ENCODE data around the gene FBXL20.

DNA sequence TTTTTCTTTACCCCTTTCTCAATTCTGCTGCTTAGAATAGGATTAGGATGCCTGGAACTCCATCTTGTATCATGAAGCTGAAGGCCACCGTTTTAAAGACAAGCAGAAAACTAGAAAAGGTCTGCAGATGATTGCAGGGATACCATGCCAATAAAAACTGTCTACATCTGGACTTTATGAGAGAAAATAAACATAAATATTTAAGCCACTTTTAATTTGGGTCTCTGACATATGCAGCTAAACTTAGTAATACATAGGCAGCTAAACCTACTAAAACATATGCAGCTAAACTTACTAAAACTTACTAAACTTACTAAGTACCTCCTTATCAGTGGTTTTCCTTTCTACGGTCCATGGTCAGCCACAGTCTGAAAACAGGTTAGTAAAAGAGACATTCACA lies 48.4 kb downstream of the FBXL20 start:
- TF ChIP-seq, protein P1, sequence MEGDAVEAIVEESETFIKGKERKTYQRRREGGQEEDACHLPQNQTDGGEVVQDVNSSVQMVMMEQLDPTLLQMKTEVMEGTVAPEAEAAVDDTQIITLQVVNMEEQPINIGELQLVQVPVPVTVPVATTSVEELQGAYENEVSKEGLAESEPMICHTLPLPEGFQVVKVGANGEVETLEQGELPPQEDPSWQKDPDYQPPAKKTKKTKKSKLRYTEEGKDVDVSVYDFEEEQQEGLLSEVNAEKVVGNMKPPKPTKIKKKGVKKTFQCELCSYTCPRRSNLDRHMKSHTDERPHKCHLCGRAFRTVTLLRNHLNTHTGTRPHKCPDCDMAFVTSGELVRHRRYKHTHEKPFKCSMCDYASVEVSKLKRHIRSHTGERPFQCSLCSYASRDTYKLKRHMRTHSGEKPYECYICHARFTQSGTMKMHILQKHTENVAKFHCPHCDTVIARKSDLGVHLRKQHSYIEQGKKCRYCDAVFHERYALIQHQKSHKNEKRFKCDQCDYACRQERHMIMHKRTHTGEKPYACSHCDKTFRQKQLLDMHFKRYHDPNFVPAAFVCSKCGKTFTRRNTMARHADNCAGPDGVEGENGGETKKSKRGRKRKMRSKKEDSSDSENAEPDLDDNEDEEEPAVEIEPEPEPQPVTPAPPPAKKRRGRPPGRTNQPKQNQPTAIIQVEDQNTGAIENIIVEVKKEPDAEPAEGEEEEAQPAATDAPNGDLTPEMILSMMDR (tag by site-specific recombination; IDR thresholded peaks at IDR 0.05) = no peak
- TF ChIP-seq MZF1 (tag by site-specific recombination; IDR thresholded peaks at IDR 0.05; ENCODE audit: borderline replicate concordance) (no peak), PRDM4 (tag by site-specific recombination; IDR thresholded peaks at IDR 0.05) (no peak), ZNF398 (tag by site-specific recombination; IDR thresholded peaks at IDR 0.05) (no peak), ZNF114 (tag by site-specific recombination; IDR thresholded peaks at IDR 0.05) (no peak), TRIM28 (IDR thresholded peaks at IDR 0.05; ENCODE audit: borderline replicate concordance, low read length) (no peak), IKZF3 (tag by site-specific recombination; IDR thresholded peaks at IDR 0.05) (no peak), ZNF416 (tag by site-specific recombination; IDR thresholded peaks at IDR 0.05) (no peak), ZNF600 (tag by site-specific recombination; IDR thresholded peaks at IDR 0.05) (no peak), ZBTB6 (tag by site-specific recombination; IDR thresholded peaks at IDR 0.05) (no peak), ZNF175 (tag by site-specific recombination; IDR thresholded peaks at IDR 0.05) (no peak)
- TF ChIP-seq, protein P2, sequence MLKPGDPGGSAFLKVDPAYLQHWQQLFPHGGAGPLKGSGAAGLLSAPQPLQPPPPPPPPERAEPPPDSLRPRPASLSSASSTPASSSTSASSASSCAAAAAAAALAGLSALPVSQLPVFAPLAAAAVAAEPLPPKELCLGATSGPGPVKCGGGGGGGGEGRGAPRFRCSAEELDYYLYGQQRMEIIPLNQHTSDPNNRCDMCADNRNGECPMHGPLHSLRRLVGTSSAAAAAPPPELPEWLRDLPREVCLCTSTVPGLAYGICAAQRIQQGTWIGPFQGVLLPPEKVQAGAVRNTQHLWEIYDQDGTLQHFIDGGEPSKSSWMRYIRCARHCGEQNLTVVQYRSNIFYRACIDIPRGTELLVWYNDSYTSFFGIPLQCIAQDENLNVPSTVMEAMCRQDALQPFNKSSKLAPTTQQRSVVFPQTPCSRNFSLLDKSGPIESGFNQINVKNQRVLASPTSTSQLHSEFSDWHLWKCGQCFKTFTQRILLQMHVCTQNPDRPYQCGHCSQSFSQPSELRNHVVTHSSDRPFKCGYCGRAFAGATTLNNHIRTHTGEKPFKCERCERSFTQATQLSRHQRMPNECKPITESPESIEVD (tag by site-specific recombination; IDR thresholded peaks at IDR 0.05) = peak; percentile 71
- TF ChIP-seq, protein P3, sequence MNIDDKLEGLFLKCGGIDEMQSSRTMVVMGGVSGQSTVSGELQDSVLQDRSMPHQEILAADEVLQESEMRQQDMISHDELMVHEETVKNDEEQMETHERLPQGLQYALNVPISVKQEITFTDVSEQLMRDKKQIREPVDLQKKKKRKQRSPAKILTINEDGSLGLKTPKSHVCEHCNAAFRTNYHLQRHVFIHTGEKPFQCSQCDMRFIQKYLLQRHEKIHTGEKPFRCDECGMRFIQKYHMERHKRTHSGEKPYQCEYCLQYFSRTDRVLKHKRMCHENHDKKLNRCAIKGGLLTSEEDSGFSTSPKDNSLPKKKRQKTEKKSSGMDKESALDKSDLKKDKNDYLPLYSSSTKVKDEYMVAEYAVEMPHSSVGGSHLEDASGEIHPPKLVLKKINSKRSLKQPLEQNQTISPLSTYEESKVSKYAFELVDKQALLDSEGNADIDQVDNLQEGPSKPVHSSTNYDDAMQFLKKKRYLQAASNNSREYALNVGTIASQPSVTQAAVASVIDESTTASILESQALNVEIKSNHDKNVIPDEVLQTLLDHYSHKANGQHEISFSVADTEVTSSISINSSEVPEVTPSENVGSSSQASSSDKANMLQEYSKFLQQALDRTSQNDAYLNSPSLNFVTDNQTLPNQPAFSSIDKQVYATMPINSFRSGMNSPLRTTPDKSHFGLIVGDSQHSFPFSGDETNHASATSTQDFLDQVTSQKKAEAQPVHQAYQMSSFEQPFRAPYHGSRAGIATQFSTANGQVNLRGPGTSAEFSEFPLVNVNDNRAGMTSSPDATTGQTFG (tag by site-specific recombination; IDR thresholded peaks at IDR 0.05; ENCODE audit: borderline replicate concordance) = no peak
- TF ChIP-seq, protein P4, sequence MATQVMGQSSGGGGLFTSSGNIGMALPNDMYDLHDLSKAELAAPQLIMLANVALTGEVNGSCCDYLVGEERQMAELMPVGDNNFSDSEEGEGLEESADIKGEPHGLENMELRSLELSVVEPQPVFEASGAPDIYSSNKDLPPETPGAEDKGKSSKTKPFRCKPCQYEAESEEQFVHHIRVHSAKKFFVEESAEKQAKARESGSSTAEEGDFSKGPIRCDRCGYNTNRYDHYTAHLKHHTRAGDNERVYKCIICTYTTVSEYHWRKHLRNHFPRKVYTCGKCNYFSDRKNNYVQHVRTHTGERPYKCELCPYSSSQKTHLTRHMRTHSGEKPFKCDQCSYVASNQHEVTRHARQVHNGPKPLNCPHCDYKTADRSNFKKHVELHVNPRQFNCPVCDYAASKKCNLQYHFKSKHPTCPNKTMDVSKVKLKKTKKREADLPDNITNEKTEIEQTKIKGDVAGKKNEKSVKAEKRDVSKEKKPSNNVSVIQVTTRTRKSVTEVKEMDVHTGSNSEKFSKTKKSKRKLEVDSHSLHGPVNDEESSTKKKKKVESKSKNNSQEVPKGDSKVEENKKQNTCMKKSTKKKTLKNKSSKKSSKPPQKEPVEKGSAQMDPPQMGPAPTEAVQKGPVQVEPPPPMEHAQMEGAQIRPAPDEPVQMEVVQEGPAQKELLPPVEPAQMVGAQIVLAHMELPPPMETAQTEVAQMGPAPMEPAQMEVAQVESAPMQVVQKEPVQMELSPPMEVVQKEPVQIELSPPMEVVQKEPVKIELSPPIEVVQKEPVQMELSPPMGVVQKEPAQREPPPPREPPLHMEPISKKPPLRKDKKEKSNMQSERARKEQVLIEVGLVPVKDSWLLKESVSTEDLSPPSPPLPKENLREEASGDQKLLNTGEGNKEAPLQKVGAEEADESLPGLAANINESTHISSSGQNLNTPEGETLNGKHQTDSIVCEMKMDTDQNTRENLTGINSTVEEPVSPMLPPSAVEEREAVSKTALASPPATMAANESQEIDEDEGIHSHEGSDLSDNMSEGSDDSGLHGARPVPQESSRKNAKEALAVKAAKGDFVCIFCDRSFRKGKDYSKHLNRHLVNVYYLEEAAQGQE (tag by site-specific recombination; IDR thresholded peaks at IDR 0.05) = no peak

All from HEK293 (cell line).